Fibroblast of villous mesenchyme (primary cell): ENCODE measurements around the gene CFAP100. TPM values are rescaled to one million over a fixed set of nuclear protein-coding genes. Genes with fewer than 3 reads are reported as not detected.

Experiments used
- DNase-seq: peaks from one replicate; pipeline ENCODE4 v3.0.0-alpha.2; 2010; ENCODE audit warnings: low read depth
- H3K4me3 ChIP-seq: 2 replicates; pipeline ENCODE4 v1.5.1; 2011; ENCODE audit warnings: low read depth, mild to moderate bottlenecking, low read length
- total RNA-seq: library from RNA; depleted of rRNA; stranded (reverse); fragments of >200 nt; gene quantifications from 2 replicates; pipeline ENCODE4 v1.2.3, GENCODE V29; 2012
- TF ChIP-seq, protein P1 (sequence below): IDR thresholded peaks from 2 replicates; pipeline ENCODE4 v1.5.1; 2012; ENCODE audit warnings: low read depth, mild to moderate bottlenecking, low read length; ENCODE audit not compliant: insufficient read depth

The CFAP100 gene
- total RNA-seq, 1 donor, result not detected

GRCh38 chr3:126357295-126358037 lies 37.2 kb upstream of the CFAP100 start, which contains the start of gene KLF15:
KLF15 (minus strand) TSS chr3:126357408; CDS start chr3:126352922, 4,486 bp downstream.
- peak within 1 kb of the TSS; percentile 59 for H3K4me3 ChIP-seq
- TF ChIP-seq, protein P1, sequence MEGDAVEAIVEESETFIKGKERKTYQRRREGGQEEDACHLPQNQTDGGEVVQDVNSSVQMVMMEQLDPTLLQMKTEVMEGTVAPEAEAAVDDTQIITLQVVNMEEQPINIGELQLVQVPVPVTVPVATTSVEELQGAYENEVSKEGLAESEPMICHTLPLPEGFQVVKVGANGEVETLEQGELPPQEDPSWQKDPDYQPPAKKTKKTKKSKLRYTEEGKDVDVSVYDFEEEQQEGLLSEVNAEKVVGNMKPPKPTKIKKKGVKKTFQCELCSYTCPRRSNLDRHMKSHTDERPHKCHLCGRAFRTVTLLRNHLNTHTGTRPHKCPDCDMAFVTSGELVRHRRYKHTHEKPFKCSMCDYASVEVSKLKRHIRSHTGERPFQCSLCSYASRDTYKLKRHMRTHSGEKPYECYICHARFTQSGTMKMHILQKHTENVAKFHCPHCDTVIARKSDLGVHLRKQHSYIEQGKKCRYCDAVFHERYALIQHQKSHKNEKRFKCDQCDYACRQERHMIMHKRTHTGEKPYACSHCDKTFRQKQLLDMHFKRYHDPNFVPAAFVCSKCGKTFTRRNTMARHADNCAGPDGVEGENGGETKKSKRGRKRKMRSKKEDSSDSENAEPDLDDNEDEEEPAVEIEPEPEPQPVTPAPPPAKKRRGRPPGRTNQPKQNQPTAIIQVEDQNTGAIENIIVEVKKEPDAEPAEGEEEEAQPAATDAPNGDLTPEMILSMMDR, result no peak
- DNase-seq, result peak; percentile 84

DNA sequence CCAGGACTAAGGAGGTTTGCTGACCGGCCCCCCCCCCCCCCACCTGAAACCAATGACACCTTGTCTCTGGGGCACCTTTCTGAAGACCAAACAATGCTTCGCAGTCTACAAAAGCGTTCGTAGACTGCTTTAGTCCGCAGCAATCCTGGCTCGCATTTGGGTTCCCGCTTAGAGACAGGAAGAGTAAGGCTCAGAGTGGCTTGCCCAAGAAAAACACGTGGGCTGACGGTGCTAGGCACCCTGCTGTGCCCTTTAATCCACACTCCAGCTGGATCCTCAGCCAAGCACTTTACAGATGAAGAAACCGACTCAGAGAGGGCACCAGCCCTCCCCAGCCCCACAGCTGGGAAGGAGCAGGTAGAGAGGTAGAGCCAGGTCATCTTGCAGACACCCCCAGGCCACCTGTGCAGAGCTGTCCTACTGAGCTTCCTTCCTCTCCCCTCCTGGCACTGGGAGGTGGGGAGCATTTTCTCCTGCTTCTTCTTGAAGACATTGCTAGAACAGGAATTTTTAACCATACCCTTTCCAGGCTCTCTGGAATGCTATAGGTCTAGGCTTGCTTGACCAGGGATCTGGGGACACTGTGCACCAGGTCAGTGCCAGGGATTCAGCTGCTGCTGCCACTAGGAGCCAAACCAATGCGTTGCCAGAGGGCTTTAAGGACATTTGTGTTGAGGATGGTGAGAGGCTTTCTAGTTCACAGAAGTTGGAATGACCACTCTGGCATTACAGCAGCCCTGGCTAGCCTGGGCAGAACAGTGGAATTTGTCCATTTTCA lies 36.5 kb upstream of the CFAP100 start:
- DNase-seq, result peak; percentile 10
- peak overlapping the region; percentile 59 for H3K4me3 ChIP-seq
- TF ChIP-seq, protein P1, result no peak

- TF ChIP-seq, protein P1, result no peak
- no peak for DNase-seq
- no peak overlapping the region for H3K4me3 ChIP-seq
Measured at GRCh38 chr3:126358816-126359181, 35.9 kb upstream of the CFAP100 start.

GRCh38 chr3:126360046-126360713 lies 34.5 kb upstream of the CFAP100 start:
- DNase-seq, result no peak
- TF ChIP-seq, protein P1, result no peak
- H3K4me3 ChIP-seq, result no peak overlapping the region

DNA sequence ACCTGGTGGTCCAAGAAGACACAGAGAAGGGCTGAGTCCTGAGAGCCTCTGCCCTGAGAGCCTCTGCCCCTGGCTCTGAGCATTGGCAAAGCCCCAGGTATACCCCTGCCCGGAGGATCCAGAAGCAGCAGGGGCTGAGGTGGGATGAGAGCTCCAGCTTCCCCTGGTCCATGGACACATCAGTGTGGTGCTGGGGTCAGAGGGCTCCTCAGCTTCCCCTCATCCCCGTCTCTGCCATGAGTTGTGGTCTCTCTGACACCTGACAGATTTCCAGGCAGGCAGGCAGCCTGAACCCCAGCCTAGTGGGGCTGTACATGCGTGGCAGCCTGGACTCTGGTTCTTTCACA lies 34.0 kb upstream of the CFAP100 start:
- DNase-seq, result no peak
- TF ChIP-seq, protein P1, result no peak
- H3K4me3 ChIP-seq, result no peak overlapping the region

DNA sequence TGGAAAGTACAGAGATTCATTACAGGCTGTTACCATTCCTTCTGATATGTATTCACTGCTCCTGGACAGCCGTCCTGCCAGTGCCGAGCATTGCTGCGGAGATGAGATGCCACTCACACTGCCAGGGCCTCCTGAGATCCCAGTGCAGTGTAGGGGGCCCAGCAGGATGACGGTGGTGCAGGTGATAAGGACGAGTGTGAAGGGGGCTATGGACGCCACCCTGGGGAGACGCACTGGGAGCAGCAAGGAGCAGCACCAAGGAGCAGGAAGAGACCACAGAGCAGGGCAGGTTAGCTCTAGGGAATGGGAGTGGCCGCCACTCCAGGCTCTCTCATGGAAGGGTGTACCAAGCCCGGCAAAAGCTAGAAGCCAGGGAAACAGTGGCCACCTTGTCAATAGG lies 33.5 kb upstream of the CFAP100 start:
- TF ChIP-seq, protein P1, result no peak
- no peak overlapping the region for H3K4me3 ChIP-seq
- DNase-seq, result no peak
